Lung (tissue), 14 donors: Measurements from ENCODE around the gene PRAMEF13. TPM values are rescaled to one million over a fixed set of nuclear protein-coding genes. Genes with fewer than 3 reads are reported as not detected.
"Not testable (repeated sequence)": the region's sequence is repeated elsewhere in the genome, so short reads cannot be mapped to it uniquely, and the experiment has no call there.

Experiments
- ATAC-seq: fragments of 200-7000 bp; cut with Tn5 transposase; one replicate; pipeline ENCODE4 v1.9.1; 2020; ENCODE audit warnings: moderate number of reproducible peaks; ENCODE audit not compliant: insufficient read depth, low FRiP score
- DNase-seq, 3 donors: peaks; one replicate each; pipeline ENCODE4 v3.0.0-alpha.2; 2013 to 2017
- H3K27ac ChIP-seq, 2 donors: one replicate each; pipeline ENCODE4 v1.5.1; 2013; ENCODE audit warnings: mild to moderate bottlenecking in 2 of 2, moderate library complexity in 2 of 2, control low read depth in 1 of 2, inconsistent platforms in 1 of 2, low read depth in 1 of 2, low read length in 1 of 2
- H3K27me3 ChIP-seq, 3 donors: one replicate each; pipeline ENCODE4 v1.5.1; 2013; ENCODE audit warnings: low read length in 2 of 3; ENCODE audit not compliant: control insufficient read depth in 3 of 3, insufficient read depth in 3 of 3
- H3K36me3 ChIP-seq, 4 donors: one replicate each; pipeline ENCODE4 v1.5.1; 2013; ENCODE audit warnings: low read length in 4 of 4, mild to moderate bottlenecking in 1 of 4, moderate library complexity in 1 of 4; ENCODE audit not compliant: control insufficient read depth in 4 of 4, insufficient read depth in 4 of 4
- H3K4me1 ChIP-seq, 5 donors: one replicate each; pipeline ENCODE4 v1.5.1; 2013; ENCODE audit warnings: low read length in 5 of 5, mild to moderate bottlenecking in 2 of 5, moderate library complexity in 1 of 5; ENCODE audit not compliant: control insufficient read depth in 5 of 5, insufficient read depth in 5 of 5
- H3K4me3 ChIP-seq: one replicate; pipeline ENCODE4 v1.5.1; 2013; ENCODE audit warnings: mild to moderate bottlenecking, control low read depth, moderate library complexity
- H3K9ac ChIP-seq, 2 donors: one replicate each; pipeline ENCODE4 v1.5.1; 2013; ENCODE audit warnings: low read length in 2 of 2, control low read depth in 1 of 2; ENCODE audit not compliant: insufficient read depth in 1 of 2
- H3K9me3 ChIP-seq, 4 donors: one replicate each; pipeline ENCODE4 v1.5.1; 2013; ENCODE audit warnings: low read length in 3 of 4, mild to moderate bottlenecking in 1 of 4, moderate library complexity in 1 of 4; ENCODE audit not compliant: control insufficient read depth in 4 of 4, insufficient read depth in 3 of 4
- WGBS, 2 donors: extraction: QIAGEN DNeasy Blood & Tissue Kit; methylation state at CpG; one replicate each; pipeline ENCODE4 v1.1.7; 2013; 5-methylcytosine and 5-hydroxymethylcytosine counted together
- long read RNA-seq, 5 donors: transcript quantifications; one replicate each; lab custom pipeline, GENCODE V29; 2026
- polyA plus RNA-seq, 2 donors: library from polyadenylated mRNA; stranded (reverse); fragments of 200-250 nt; gene quantifications; one replicate each; pipeline ENCODE4 v1.2.1, GENCODE V29; 2013
- total RNA-seq, 2 donors: library from RNA; depleted of rRNA in 1 of 2; stranded (reverse); fragments of >200 nt in 1 of 2; gene quantifications; one replicate each; pipeline ENCODE4 v1.2.1, GENCODE V29; 2014 to 2021
- donor health status: Bipolar disorder and iron deficiency.
- donor health status: healthy.
- donor health status: DM: yes; HTN: yes; CAD: no.

The PRAMEF13 gene, protein sequence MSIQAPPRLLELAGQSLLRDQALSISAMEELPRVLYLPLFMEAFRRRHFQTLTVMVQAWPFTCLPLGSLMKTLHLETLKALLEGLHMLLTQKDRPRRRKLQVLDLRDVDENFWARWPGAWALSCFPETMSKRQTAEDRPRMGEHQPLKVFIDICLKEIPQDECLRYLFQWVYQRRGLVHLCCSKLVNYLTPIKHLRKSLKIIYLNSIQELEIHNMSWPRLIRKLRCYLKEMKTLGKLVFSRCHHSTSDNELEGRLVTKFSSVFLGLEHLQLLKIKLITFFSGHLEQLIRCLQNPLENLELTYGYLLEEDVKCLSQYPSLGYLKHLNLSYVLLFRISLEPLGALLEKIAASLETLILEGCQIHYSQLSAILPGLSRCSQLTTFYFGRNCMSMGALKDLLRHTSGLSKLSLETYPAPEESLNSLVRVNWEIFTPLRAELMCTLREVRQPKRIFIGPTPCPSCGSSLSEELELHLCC
- total RNA-seq (not detected), polyA plus RNA-seq (not detected)
- long read RNA-seq, donor 1, result 0 reads
- long read RNA-seq, donor 2, result 0 reads
- long read RNA-seq, donor 3, result 0 reads
- long read RNA-seq, donor 4, result 0 reads
- long read RNA-seq, donor 5, result 0 reads

DNA sequence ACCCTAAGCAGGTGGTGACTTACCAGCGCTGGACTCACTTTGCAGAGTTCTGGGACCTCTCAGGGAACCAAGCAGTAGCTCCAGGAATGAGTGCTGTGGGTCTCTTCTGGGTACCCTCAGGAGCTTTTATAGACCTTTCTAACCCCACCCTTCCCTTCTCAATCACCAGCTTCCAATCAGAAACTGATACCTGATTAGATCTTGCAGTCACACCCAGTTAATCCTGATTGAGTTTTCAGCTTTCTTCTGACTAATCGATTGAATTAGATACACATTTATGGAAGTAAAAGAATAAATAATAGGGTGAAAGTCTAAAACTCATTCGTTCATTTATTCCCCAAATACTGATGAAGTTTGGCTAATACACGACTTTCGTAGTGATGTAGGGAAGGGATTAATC is at the start of gene PRAMEF13:
Gene PRAMEF13, minus strand, starts transcription at position 101 of the 400 bp plus-strand sequence. CDS start 1,820 bp downstream, outside the sequence.
- DNase-seq, ATAC-seq, H3K27me3 ChIP-seq, H3K36me3 ChIP-seq, H3K9me3 ChIP-seq, H3K27ac ChIP-seq, H3K4me1 ChIP-seq, H3K9ac ChIP-seq, H3K4me3 ChIP-seq: not testable (repeated sequence)
- WGBS, 2 donors, result 100% methylated on average over 1 of the region's 5 CpGs; no CpG with 5 or more reads in 1 of the 2 donors

GRCh38 chr1:13247122-13247521 is 45.9 kb upstream of the PRAMEF13 start:
- not testable (repeated sequence) for H3K36me3 ChIP-seq, H3K27me3 ChIP-seq, H3K9ac ChIP-seq, H3K27ac ChIP-seq, DNase-seq, H3K4me3 ChIP-seq, ATAC-seq, H3K9me3 ChIP-seq, H3K4me1 ChIP-seq
- 81 to 82% methylated on average over 6 of the region's 7 CpGs for WGBS, 2 donors

DNA sequence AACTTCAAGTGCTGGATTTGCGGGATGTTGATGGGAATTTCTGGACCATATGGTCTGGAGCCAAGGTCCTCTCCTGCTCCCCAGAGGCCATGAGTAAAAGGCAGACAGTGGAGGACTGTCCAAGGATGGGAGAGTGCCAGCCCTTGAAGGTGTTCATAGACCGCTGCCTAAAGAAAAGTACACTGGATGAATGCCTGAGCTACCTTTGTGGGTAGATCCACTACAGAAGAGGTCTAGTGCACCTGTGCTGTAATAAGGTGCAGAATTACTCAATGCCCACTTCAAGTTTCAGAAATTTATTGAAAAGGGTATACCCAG is 45.3 kb upstream of the PRAMEF13 start:
- ATAC-seq, H3K4me1 ChIP-seq, H3K9me3 ChIP-seq, H3K27me3 ChIP-seq, H3K27ac ChIP-seq, DNase-seq, H3K36me3 ChIP-seq, H3K4me3 ChIP-seq, H3K9ac ChIP-seq: not testable (repeated sequence)
- 80% methylated on average over 2 of the region's 2 CpGs for WGBS, 2 donors

DNA sequence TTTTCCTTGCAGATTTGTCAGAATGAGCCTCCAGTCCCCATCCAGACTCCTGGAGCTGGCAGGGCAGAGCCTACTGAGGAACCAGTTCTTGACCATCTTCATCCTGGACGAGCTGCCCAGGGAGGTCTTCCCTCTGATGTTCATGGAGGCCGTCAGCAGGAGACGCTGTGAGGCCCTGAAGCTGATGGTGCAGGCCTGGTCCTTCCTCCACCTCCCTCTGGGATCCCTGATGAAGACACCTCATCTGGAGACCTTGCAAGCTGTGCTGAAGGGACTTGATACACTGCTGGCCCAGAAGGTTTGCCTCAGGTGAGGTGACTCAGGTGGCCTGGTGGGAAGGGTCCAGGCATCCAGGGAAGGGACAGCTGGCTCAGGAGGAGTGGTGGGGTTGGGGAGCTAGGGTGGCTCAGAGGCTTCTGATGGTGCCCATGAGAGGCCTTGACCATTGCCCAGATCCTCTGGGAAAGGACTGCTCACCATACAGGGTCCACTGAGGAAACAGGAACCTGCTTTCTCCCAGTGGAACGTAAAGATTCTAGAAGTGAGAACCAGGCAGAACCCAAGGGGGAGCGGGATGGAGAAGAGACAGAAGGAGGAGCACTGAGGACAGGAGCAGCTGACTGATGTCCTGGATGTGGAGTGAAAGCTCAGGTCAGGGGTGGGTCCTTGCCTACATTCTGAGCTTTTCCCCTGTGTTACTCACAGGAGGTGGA is 44.8 kb upstream of the PRAMEF13 start:
- not testable (repeated sequence) for ATAC-seq, H3K36me3 ChIP-seq
- WGBS, 2 donors, result 75 to 82% methylated on average over 5 of the region's 5 CpGs

DNA sequence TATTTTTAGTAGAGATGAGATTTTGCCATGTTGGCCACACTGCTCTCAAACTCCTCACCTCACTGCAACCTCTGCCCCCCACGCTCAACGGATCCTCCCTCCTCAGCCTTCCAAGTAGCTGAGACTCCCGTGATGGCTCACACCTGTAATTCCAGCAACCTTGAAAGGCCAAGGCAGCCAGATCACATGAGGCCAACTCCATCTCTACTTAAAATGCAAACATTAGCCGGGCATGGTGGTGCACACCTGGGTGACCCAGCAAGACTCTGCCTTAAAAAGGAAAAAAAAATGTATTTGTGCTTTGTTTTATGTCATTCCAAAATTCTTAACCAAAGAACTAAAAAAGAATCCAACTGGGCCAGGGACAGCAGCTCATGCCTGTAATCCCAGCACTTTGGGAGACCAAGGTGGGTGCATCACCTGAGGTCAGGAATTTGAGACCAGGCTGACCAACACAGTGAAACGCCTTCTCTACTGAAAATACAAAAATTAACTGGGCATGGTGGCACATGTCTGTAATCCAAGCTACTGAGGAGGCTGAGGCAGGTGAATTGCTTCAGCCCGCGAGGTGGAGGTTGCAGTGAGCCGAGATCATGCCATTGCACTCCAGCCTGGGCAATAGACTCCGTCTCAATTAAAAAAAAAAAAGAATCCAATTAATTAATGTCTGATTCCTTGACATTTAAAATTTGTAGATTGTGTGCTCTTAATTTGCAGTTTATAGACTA is 42.5 kb upstream of the PRAMEF13 start:
- not testable (repeated sequence) for ATAC-seq, H3K36me3 ChIP-seq, H3K9me3 ChIP-seq, H3K4me3 ChIP-seq, H3K27me3 ChIP-seq, DNase-seq, H3K27ac ChIP-seq, H3K4me1 ChIP-seq, H3K9ac ChIP-seq
- 87 to 91% methylated on average over 9 of the region's 9 CpGs for WGBS, 2 donors

More for the DNA sequence above, 44.8 kb upstream of the PRAMEF13 start:
- H3K9ac ChIP-seq, H3K27me3 ChIP-seq, H3K27ac ChIP-seq, H3K4me1 ChIP-seq, DNase-seq, H3K9me3 ChIP-seq, H3K4me3 ChIP-seq: not testable (repeated sequence)

- not testable (repeated sequence) for H3K4me3 ChIP-seq, H3K9ac ChIP-seq, DNase-seq, H3K27ac ChIP-seq, ATAC-seq, H3K36me3 ChIP-seq, H3K9me3 ChIP-seq, H3K4me1 ChIP-seq, H3K27me3 ChIP-seq
- 91 to 92% methylated on average over 4 of the region's 4 CpGs for WGBS, 2 donors
Measured at GRCh38 chr1:13239633-13240032, 38.4 kb upstream of the PRAMEF13 start.

- ATAC-seq, H3K27ac ChIP-seq, H3K4me1 ChIP-seq, H3K4me3 ChIP-seq, H3K27me3 ChIP-seq, H3K9me3 ChIP-seq, H3K9ac ChIP-seq, H3K36me3 ChIP-seq, DNase-seq: not testable (repeated sequence)
- WGBS, 2 donors, result 79 to 85% methylated on average over 4 of the region's 4 CpGs
Measured at GRCh38 chr1:13237572-13237971, 36.4 kb upstream of the PRAMEF13 start.
